ENCODE results near the gene SCN5A. TPM values are rescaled to one million over a fixed set of nuclear protein-coding genes. Genes with fewer than 3 reads are reported as not detected.

Gene SCN5A
- total RNA-seq, 1 donor from 2014 or later = 22.1 TPM

DNA sequence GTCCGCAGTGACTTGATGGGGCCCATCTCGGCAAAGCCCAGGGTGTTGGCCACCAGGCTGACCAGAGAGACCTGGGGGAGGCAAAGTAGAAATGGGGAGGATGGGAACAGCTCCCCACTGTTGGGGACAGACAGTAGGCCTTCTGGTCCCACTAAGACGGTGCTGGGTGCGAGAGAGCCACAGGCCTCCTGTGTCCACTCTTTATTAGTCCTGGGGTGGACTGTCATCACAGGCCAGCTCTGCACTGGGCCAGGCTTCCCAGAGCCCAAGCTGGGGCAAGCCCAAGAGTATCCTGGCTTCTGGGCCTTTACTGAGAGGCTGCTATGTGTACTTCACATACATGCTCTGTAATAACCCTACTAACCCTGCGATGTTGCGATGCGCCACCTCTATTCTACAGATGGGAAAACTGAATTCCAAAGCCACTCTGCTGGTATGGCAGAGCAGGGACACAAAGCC, 87.0 kb downstream of the SCN5A start:
- no peak for DNase-seq (ENCODE audit: low spot score)

- DNase-seq (ENCODE audit: low spot score) = no peak
These were observed 87.6 kb downstream of the SCN5A start for GRCh38 chr3:38561746-38562466.

DNA sequence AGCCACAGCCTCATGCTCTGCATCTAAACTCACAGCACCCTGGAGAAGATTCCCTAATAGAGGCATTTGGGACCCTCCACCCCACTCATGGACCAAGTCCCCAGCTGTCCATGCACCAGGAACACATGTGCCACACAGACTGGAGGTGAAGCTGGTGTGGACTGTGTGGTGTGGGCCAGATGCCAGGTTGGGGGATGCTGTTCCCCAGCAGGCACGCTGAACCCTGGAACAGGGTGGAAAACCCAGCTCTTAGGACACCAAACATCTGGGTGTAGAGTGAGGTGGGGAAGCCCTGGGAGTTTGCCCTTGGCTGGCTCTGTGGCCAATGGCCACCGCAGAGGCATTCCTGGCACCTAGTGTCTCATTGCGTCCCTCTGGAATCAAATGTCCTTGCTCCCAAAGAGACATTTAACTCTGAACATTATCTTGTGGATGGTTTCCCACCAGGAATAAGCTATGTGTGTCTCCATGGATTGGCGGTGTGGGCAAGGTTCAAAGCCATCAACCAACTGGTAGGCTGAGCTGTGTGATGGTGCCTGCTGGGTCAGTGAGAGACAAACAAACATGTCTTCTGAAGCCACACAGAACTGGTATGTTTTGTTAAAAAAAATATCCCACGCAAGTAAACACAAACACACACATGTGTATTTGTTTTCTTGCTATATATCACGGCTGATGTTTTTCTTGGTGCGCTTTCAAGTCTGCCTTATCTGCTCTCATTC, 88.3 kb downstream of the SCN5A start:
- DNase-seq (ENCODE audit: low spot score) = no peak

GRCh38 chr3:38560284-38560683, 89.2 kb downstream of the SCN5A start:
- no peak for DNase-seq (ENCODE audit: low spot score)

DNA sequence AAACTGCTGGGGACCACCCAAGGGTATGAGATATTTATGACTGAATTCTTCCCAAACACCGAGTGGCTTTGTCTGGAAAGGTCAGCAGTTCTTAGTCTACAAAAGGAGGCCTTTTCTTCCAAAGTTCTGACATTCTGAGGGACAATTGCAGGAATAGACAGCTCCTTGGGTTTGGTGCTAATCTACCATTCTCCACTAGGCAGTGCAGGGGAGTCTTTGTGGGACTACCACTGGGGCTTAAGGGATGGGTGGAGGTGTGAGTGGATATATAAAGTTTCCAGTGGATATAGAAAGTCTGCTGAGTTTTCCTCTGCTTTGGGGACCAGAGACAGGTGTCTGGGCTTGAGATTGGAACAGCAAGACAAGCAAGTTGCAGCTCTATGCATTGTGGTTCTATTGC, 90.6 kb downstream of the SCN5A start:
- no peak for DNase-seq (ENCODE audit: low spot score)

- DNase-seq (ENCODE audit: low spot score) = no peak
These were observed 92.7 kb downstream of the SCN5A start for GRCh38 chr3:38556640-38557358.

GRCh38 chr3:38555926-38556325, 93.6 kb downstream of the SCN5A start:
- no peak for DNase-seq (ENCODE audit: low spot score)

GRCh38 chr3:38555149-38555840, 94.2 kb downstream of the SCN5A start:
- DNase-seq (ENCODE audit: low spot score) = no peak

GRCh38 chr3:38554127-38554827, 95.2 kb downstream of the SCN5A start:
- DNase-seq (ENCODE audit: low spot score) = no peak

- DNase-seq (ENCODE audit: low spot score) = no peak
These were observed 96.4 kb downstream of the SCN5A start for GRCh38 chr3:38553071-38553470.

GRCh38 chr3:38552364-38552763, 97.1 kb downstream of the SCN5A start:
- DNase-seq (ENCODE audit: low spot score) = no peak

DNA sequence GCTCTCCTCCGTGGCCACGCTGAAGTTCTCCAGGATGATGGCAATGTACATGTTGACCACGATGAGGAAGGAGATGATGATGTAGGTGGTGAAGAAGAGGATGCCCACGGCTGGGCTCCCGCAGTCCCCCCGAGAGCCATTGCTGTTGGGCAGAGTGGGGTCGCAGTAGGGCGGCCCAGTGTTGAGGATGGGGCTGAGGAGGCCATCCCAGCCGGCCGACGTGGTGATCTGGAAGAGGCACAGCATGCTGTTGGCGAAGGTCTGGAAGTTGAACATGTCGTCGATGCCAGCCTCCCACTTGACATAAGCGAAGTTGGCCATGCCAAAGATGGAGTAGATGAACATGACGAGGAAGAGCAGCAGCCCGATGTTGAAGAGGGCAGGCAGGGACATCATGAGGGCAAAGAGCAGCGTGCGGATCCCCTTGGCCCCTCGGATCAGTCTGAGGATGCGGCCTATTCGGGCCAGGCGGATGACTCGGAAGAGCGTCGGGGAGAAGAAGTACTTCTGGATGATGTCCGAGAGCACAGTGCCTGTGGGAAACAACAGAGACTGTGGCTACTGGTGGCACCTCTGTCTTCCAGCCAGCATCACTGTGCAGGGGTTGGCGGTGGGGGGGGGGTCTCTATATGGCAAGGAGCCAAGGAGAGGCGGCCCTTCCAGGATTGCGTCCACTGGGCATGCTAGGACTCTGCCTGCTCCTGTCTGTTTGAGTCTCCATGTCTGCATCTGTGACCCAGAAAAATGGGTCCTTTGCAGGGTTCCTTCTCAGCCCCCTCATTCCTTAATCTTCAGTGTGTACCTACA, 98.3 kb downstream of the SCN5A start:
- no peak for DNase-seq (ENCODE audit: low spot score)

DNA sequence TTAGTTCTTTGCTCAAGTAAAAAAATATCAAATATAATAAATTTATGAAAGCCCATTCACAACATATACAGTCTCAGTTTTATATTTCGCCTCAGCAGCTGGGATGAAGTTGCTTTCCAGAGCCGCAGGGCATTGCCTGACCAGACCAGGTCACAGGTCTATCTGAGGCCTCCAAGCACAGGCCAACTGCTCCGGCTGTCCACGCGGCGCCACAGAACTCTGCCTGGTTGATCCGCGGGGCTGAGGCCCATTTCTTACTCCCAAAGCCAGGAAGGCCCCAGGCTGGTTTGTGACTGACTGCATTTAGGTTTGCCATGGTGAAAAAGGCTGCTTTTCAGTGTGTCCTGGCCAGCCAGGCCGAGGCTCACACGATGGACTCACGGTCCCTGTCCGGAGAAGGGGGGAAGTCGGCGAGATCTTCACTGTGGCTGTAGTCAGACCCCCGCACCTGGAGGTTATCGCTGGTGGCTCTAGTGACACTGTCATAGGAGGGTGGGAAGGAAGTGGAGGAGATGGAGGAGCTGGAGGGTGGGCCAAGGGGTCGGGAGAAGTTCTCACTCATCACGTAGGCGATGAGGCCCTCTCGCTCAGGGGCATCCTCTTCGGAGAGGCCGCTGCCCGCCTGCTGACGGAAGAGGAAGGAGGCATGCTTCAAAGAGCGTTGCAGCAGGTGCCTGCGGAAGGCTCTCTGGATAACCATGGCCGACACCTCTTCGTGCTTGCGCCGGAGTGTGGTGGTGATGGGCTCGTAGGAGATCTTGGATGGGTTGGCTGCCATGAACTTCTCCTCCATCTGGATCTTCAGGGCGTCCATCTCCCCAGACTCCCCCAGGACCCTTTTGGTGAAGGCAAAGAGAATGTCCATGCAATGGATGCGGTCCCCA, 99.3 kb downstream of the SCN5A start:
- no peak for DNase-seq (ENCODE audit: low spot score)

GRCh38 chr3:38549486-38549885, 100.0 kb downstream of the SCN5A start:
- DNase-seq (ENCODE audit: low spot score) = no peak

GRCh38 chr3:38549082-38549481, 100.4 kb downstream of the SCN5A start:
- DNase-seq (ENCODE audit: low spot score) = no peak

DNA sequence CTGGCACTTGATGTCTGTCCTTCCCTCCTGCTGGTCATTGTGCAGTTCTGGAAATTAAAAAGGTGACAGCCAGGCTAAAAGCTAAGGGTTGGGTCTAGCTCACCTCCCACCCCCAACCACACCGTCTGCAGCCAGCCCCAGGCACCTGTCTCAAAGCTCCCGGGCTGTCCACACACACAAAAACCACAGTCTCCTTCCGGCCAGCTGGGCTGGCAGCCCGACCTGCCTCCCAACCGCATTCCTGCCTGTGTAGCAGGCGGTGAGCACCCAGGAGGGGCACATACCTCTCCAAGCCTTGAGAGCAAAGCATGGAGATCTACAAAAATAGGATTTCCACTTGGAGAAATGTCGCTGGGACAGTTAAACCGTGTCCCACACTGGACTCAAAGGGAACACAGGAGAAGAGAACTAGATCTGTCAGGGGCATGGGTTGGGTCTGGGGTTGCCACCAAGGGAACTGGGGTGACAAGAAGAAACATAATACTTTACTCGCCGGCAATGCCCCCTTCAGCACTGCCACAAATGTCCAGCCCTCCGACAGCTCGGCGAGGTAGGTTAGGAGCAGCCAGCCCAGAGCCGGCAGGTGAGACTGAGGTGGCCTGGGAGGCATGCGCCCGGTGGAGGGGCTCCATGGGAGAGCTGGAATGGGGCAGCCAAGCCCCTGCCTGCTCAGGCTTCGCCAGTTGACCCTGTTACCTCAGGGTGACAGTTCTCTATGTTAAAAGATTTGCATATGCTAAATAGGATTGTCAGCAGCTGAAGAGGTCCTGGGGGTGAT, 101.1 kb downstream of the SCN5A start:
- no peak for DNase-seq (ENCODE audit: low spot score)

DNA sequence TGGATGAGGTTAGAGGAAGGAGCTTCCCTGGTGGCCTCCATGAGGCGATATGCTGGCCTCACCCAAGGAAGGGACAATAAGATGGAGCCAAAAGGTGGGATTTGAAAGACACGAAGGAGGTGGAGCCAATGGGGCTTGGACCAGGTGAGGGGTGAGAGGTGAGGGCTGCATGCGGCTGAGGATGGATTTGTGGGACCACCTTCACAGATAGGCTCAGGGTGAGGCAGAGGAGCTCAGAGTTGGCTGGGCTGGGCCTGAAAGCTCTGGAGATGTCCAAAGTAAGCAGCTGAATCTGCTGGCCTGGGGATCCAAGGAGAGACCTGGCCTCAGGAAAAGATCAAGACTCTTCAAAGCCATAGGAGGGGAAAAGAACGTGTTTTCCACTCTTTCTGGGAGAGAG, 103.5 kb downstream of the SCN5A start:
- DNase-seq (ENCODE audit: low spot score) = no peak

GRCh38 chr3:38545550-38545949, 103.9 kb downstream of the SCN5A start:
- DNase-seq (ENCODE audit: low spot score) = no peak

DNA sequence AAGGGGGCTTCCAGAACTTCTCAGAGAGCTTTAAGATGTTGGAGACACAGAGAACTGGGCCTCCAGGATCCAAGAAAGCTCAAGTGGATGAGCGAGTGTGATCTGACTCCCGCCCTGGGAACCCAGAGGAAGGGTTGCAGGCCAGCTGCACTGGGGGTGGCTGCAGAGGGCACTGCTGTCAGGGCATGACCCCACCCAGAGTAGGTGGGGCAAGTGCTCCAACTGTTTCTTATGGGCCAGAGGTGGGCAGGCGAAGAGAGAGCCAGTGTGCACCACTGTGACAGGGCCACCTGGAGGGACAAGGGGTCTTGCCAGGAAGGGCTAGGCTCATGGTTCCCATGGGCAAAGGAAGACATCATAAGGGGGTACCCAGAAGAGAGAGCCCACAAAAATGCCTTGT, 104.6 kb downstream of the SCN5A start:
- DNase-seq (ENCODE audit: low spot score) = no peak
